ENCODE results near the gene WSB1. TPM values are rescaled to one million over a fixed set of nuclear protein-coding genes. Genes with fewer than 3 reads are reported as not detected.

WSB1 gene
- polyA plus RNA-seq, 2 of the 4 experiments (the other 2 are of a cell fraction): 46.0 to 111 TPM

DNA sequence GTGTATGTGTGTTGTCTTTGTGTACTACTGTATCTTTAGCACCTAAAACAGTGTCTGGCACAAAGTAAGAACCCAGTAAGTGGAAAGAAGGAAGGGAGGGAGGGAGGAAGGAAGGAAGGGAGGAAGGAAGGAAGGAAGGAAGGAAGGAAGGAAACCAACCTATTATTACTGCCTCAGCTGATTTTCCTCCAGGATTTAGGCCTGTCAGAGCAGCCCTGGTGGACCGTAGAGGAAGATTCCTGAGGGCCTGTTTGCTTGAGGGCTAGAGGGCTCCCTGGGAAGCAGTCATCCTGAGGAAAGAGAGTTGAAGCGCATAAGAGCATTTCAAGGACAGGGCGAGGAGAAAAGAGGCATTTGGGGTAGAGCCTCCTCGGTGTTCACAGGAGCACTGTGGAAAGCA is 61.5 kb downstream of the WSB1 start (continued):
- no peak for TF ChIP-seq CTCF (IDR thresholded peaks at IDR 0.05)
- TF ChIP-seq SMC3 (IDR thresholded peaks at IDR 0.05): no peak
- no peak for TF ChIP-seq NR3C1 (IDR thresholded peaks at IDR 0.05)
- no peak for TF ChIP-seq GATA3 (IDR thresholded peaks at IDR 0.05; ENCODE audit: borderline replicate concordance)

DNA sequence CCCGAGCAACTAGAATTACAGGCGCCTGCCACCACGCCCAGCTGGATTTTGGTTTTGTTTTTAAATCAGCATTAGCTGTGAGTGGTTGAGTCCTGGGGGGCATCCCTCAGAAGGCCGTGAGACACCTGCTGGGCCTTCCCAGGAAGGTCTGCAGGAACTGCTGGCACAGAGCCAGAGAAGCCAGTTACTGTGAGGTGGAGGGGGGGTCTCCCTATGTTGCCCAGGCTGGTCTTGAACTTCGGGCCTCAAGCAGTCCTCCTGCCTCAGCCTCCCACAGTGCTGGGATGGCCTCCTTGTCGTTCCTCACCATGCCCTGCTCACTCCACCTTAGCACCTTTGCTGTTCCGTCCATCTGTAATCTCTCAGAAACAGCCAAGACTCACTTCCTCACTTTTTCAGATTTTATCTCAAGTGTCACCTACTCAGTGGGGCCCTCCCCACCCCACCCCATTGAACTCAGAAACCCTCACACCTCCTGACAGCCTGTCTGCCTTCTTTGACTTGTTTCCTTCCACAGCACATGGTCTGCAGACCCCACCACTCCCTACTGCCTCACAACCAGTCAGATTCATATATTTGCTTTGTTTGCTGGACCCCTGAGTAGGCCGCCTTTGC is 62.3 kb downstream of the WSB1 start:
- WGBS (ENCODE audit: missing lambda C conversion rate): 80% methylated on average over 8 of the region's 8 CpGs
- Histone ChIP-seq H3K4me3 (no peak overlapping the region), H3K4me1 (peaks cover 19% of the 10 kb centered on the region), H3K4me2 (no peak overlapping the region), H3K27ac (no peak overlapping the region), H3K9me3 (no peaks in the 10 kb centered on the region)
- no peak for FAIRE-seq
- DNase-seq (ENCODE audit: low read depth in 1 of 2, low spot score in 1 of 2): no peak
- ATAC-seq: no peak
- ChIA-PET CTCF (interaction anchor here (1.4 to 21.9 kb wide), 4 partner anchors 10 to 242 kb away, joined by 3 to 358 read pairs (median 79); no protein-coding TSS in a partner anchor), POLR2A (no interaction called here)
- TF ChIP-seq EP300 (IDR thresholded peaks at IDR 0.05) (no peak), CBX8 (IDR thresholded peaks at IDR 0.05) (no peak), HOXB13 (CRISPR knock-in tag; IDR thresholded peaks at IDR 0.05; ENCODE audit: low read depth) (no peak), RARB (CRISPR knock-in tag; IDR thresholded peaks at IDR 0.05) (no peak), JUN (IDR thresholded peaks at IDR 0.05) (no peak), FOXS1 (CRISPR knock-in tag; IDR thresholded peaks at IDR 0.05) (no peak), FOSL2 (IDR thresholded peaks at IDR 0.05) (no peak), FOSL2 (CRISPR knock-in tag; IDR thresholded peaks at IDR 0.05) (no peak), USF2 (IDR thresholded peaks at IDR 0.05) (no peak), HEYL (CRISPR knock-in tag; IDR thresholded peaks at IDR 0.05) (no peak), RNF2 (IDR thresholded peaks at IDR 0.05; ENCODE audit: borderline replicate concordance, low read depth) (no peak), MAZ (IDR thresholded peaks at IDR 0.05; ENCODE audit: borderline replicate concordance, low read depth, low read length) (no peak), REST (IDR thresholded peaks at IDR 0.05) (no peak), ZFP36 (IDR thresholded peaks at IDR 0.05; ENCODE audit: borderline replicate concordance, partially characterized antibody) (no peak)

- Histone ChIP-seq H3K4me3 (no peak overlapping the region), H3K4me1 (peaks cover 13% of the 10 kb centered on the region), H3K9me3 (no peaks in the 10 kb centered on the region), H3K4me2 (no peak overlapping the region), H3K27ac (no peak overlapping the region)
- ATAC-seq (no peak), DNase-seq (ENCODE audit: low read depth in 1 of 2, low spot score in 1 of 2) (no peak), FAIRE-seq (no peak)
- CTCF ChIA-PET: interaction anchor here (1.4 to 21.9 kb wide), 4 partner anchors 9 to 241 kb away, joined by 3 to 358 read pairs (median 80); no protein-coding TSS in a partner anchor
- POLR2A ChIA-PET: no interaction called here
- TF ChIP-seq FOXS1 (CRISPR knock-in tag; IDR thresholded peaks at IDR 0.05) (no peak), CHD2 (IDR thresholded peaks at IDR 0.05; ENCODE audit: low read length, partially characterized antibody) (no peak), EP300 (IDR thresholded peaks at IDR 0.05) (no peak), MAZ (IDR thresholded peaks at IDR 0.05; ENCODE audit: borderline replicate concordance, low read depth, low read length) (no peak), EHMT2 (IDR thresholded peaks at IDR 0.05; ENCODE audit: low read depth) (no peak), MYC (IDR thresholded peaks at IDR 0.05; ENCODE audit: borderline replicate concordance, low read length) (no peak), HEYL (CRISPR knock-in tag; IDR thresholded peaks at IDR 0.05) (no peak), GATA3 (IDR thresholded peaks at IDR 0.05; ENCODE audit: borderline replicate concordance) (no peak), HDAC2 (IDR thresholded peaks at IDR 0.05) (no peak), JUN (IDR thresholded peaks at IDR 0.05) (no peak), HMGXB4 (CRISPR knock-in tag; IDR thresholded peaks at IDR 0.05; ENCODE audit: borderline replicate concordance) (no peak)
- 85% methylated on average over 5 of the region's 5 CpGs for WGBS (ENCODE audit: missing lambda C conversion rate)
Measured at GRCh38 chr17:27357236-27357635, 63.3 kb downstream of the WSB1 start.
